Mesendoderm (in vitro differentiated cells): ENCODE measurements around the gene COA1.
A peak's percentile ranks its signal among the peaks of the same experiment; 100 is the strongest.

ENCODE experiments used
- DNase-seq: peaks from one replicate; pipeline ENCODE4 v3.0.0; 2013
- H2AK5ac ChIP-seq: 2 replicates; pipeline ENCODE4 v1.6.1; 2013; ENCODE audit warnings: low read length, inconsistent platforms
- H2BK120ac ChIP-seq: 2 replicates; pipeline ENCODE4 v1.6.1; 2013; ENCODE audit warnings: low read depth, mild to moderate bottlenecking, low read length, moderate library complexity, mixed read lengths
- H2BK15ac ChIP-seq: replicated peaks from 2 replicates; pipeline ENCODE4 v1.6.1; 2013; ENCODE audit warnings: low read depth, mild to moderate bottlenecking, moderate library complexity
- H2BK5ac ChIP-seq: 2 replicates; pipeline ENCODE4 v1.6.1; 2013; ENCODE audit warnings: low read length, inconsistent platforms
- H3K18ac ChIP-seq: 2 replicates; pipeline ENCODE4 v1.6.1; 2013; ENCODE audit warnings: mild to moderate bottlenecking, low read length, mixed read lengths
- H3K23ac ChIP-seq: one replicate; pipeline ENCODE4 v1.6.1; 2013; ENCODE audit warnings: low read length
- H3K27ac ChIP-seq: 2 replicates; pipeline ENCODE4 v1.5.1; 2013; ENCODE audit warnings: low read depth, mild to moderate bottlenecking, inconsistent platforms, low read length, moderate library complexity
- H3K27me3 ChIP-seq: 2 replicates; pipeline ENCODE4 v1.6.1; 2013; ENCODE audit warnings: low read length, control low read depth, mild to moderate bottlenecking, inconsistent platforms; ENCODE audit not compliant: insufficient read depth, poor library complexity
- H3K36me3 ChIP-seq: 2 replicates; pipeline ENCODE4 v1.6.1; 2013; ENCODE audit warnings: low read length, inconsistent platforms; ENCODE audit not compliant: control insufficient read depth, insufficient read depth
- H3K4ac ChIP-seq: one replicate; pipeline ENCODE4 v1.6.1; 2013; ENCODE audit warnings: low read depth, mild to moderate bottlenecking, low read length, moderate library complexity
- H3K4me1 ChIP-seq: 2 replicates; pipeline ENCODE4 v1.6.1; 2013; ENCODE audit warnings: low read depth, low read length, inconsistent platforms; ENCODE audit not compliant: control insufficient read depth
- H3K4me2 ChIP-seq: 2 replicates; pipeline ENCODE4 v1.6.1; 2013; ENCODE audit warnings: low read length
- H3K4me3 ChIP-seq: 2 replicates; pipeline ENCODE4 v1.5.1; 2013; ENCODE audit warnings: mild to moderate bottlenecking, low read length
- H3K56ac ChIP-seq: one replicate; pipeline ENCODE4 v1.6.1; 2013; ENCODE audit warnings: low read length
- H3K79me1 ChIP-seq: 2 replicates; pipeline ENCODE4 v1.6.1; 2013; ENCODE audit warnings: low read length, inconsistent platforms
- H3K79me2 ChIP-seq: 2 replicates; pipeline ENCODE4 v1.6.1; 2013; ENCODE audit warnings: mild to moderate bottlenecking, low read length; ENCODE audit not compliant: control insufficient read depth, insufficient read depth
- H3K9ac ChIP-seq: 2 replicates; pipeline ENCODE4 v1.6.1; 2013; ENCODE audit warnings: low read length, inconsistent platforms
- H4K5ac ChIP-seq: one replicate; pipeline ENCODE4 v1.6.1; 2013; ENCODE audit warnings: low read length
- H4K8ac ChIP-seq: one replicate; pipeline ENCODE4 v1.6.1; 2013; ENCODE audit warnings: low read depth, mild to moderate bottlenecking, control low read depth, low read length, moderate library complexity
- WGBS: extraction: QIAGEN DNeasy Blood & Tissue Kit; methylation state at CpG from one replicate; pipeline ENCODE4 v1.1.7; 2013; ENCODE audit warnings: low lambda C conversion rate, missing lambda C conversion rate; ENCODE audit not compliant: insufficient coverage; ENCODE audit errors: extremely low coverage; 5-methylcytosine and 5-hydroxymethylcytosine counted together

The COA1 gene

DNA sequence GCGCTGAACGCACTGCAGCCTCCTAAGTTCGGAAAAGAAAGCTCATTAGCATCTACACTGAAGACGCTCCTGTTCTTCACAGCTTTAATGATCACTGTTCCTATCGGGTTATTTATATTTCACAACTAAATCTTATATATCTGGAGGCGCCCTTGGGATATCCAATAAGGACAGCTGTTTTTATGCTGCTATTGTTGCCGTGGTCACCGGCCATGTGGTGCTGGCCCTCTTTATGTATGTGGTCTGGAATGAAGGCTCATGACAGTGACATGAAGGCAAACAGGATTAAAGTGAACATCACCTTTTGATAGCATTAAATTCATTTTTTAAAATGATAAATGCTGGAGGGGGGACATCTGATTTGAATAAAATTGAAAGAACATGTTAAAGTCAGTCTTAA, 38.0 kb upstream of the COA1 start:
- Histone ChIP-seq H3K79me2 (no peaks in the 10 kb centered on the region), H3K4ac (no peak overlapping the region), H3K56ac (no peak overlapping the region), H3K4me1 (peaks cover 5% of the 10 kb centered on the region), H2AK5ac (no peak overlapping the region), H2BK120ac (no peak overlapping the region), H3K4me2 (no peak overlapping the region), H4K5ac (no peak overlapping the region), H3K79me1 (no peaks in the 10 kb centered on the region), H3K27me3 (no peaks in the 10 kb centered on the region), H3K36me3 (no peaks in the 10 kb centered on the region), H3K9ac (no peak overlapping the region), H2BK15ac (no peak overlapping the region), H4K8ac (no peak overlapping the region), H2BK5ac (no peak overlapping the region), H3K4me3 (no peak overlapping the region), H3K23ac (no peak overlapping the region), H3K27ac (no peak overlapping the region), H3K18ac (no peak overlapping the region)
- DNase-seq, result no peak
- no CpG with 5 or more reads among the region's 8 CpGs for WGBS

DNA sequence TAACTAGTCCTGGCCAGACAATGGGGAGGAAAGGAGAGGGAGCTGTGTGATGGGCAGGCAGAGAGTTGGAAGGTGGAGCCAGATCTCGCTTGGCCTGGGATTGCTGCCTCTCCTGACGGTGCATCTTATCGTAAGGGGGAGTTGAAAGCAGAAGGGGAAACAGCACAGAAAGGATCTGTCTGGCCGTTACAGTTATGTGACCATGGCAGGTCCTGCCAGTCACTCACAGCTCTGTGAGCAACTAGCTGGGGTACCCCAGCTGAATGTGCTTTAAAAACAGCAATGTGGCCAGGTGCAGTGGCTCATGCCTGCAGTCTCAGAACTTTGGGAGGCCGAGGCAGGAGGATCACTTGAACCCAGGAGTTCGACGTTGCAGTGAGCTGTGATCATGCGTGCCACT, 37.2 kb upstream of the COA1 start:
- peaks cover 5% of the 10 kb centered on the region for H3K4me1 ChIP-seq
- H3K9ac ChIP-seq, result no peak overlapping the region
- no peaks in the 10 kb centered on the region for H3K79me1 ChIP-seq
- no peak overlapping the region for H2BK15ac ChIP-seq
- no peak overlapping the region for H4K8ac ChIP-seq
- H3K4ac ChIP-seq, result no peak overlapping the region
- H3K18ac ChIP-seq, result no peak overlapping the region
- H3K27me3 ChIP-seq, result no peaks in the 10 kb centered on the region
- H3K4me2 ChIP-seq, result no peak overlapping the region
- H2BK5ac ChIP-seq, result no peak overlapping the region
- H3K4me3 ChIP-seq, result no peak overlapping the region
- H4K5ac ChIP-seq, result no peak overlapping the region
- H3K27ac ChIP-seq, result no peak overlapping the region
- WGBS, result no CpG with 5 or more reads among the region's 8 CpGs
- H2AK5ac ChIP-seq, result no peak overlapping the region
- H3K23ac ChIP-seq, result no peak overlapping the region
- H3K36me3 ChIP-seq, result no peaks in the 10 kb centered on the region
- DNase-seq, result peak; percentile 51
- no peaks in the 10 kb centered on the region for H3K79me2 ChIP-seq
- no peak overlapping the region for H3K56ac ChIP-seq
- H2BK120ac ChIP-seq, result no peak overlapping the region

DNA sequence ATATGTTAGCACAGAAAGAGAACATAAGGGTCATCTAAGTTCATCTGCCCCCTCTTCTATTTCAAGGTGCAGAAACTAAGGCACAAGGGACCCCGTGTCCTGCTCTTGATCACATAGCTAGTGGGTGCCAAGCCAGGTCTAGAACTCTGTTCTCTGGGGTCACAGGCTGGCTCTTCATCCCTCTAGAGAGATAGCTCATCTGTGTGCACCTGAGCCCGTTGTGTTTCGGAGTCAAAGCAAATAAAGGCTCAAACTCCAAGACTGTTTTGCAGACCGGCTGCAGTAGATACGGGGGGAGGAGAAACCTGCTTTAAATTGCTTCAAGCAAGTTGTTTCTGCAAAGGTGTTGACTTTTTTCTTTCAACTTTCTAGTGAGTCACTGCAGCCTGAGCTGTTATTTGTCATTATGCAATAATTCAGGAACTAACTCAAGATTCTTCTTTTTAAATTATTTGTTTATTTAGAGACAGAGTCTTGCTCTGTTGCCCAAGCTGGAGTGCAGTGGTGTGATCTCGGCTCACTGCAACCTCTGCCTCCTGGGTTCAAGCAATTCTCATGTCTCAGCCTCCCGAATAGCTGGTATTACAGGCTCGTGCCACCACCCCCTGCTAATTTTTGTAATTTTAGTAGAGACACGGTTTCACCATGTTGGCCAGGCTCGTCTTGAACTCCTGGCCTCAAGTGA, 35.6 kb upstream of the COA1 start:
- Histone ChIP-seq H3K18ac (no peak overlapping the region), H3K36me3 (no peaks in the 10 kb centered on the region), H3K79me1 (no peaks in the 10 kb centered on the region), H4K8ac (no peak overlapping the region), H2BK15ac (no peak overlapping the region), H3K56ac (no peak overlapping the region), H3K27me3 (no peaks in the 10 kb centered on the region), H3K23ac (no peak overlapping the region), H3K4me2 (no peak overlapping the region), H3K4ac (peak overlapping the region; percentile 2), H4K5ac (no peak overlapping the region), H3K4me1 (peaks cover 5% of the 10 kb centered on the region), H3K9ac (no peak overlapping the region), H2AK5ac (no peak overlapping the region), H3K4me3 (no peak overlapping the region), H3K27ac (no peak overlapping the region), H2BK5ac (no peak overlapping the region), H2BK120ac (no peak overlapping the region), H3K79me2 (no peaks in the 10 kb centered on the region)
- no peak for DNase-seq
- WGBS, result no CpG with 5 or more reads among the region's 10 CpGs

DNA sequence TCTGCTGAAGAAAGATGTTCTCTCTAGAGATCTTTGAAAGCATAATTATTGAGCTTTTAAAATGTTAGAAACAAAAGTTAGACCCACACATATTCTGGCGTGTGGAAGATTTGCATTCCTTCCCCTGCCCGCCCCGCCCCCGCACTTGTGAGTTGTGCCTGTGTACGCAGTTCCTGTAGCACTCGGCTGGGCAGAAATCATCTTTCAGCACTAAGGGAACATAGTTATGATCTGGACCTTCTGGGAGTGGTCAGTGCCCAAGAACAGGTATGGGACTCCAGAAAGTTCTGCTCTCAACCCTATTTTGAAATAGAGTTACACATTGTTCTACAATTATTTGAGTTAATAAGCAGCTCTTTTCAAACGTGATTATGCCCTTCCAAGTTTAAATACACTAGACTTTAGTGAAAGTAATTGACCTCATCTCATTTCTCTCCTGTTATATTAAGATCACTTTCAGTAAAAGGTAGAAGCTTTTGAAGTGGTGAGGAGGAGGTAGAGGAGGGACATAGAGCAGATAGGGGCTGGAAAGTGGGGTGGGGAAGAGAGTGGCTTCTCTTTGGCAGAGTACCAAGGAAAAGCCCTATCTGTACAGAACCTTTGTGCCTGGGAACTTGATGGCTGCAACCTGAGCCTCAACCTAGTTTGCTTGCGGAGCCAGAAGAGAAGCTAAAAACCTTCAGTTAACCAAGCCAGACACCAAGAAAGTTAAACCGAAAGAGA, 34.9 kb upstream of the COA1 start:
- Histone ChIP-seq H3K4me2 (no peak overlapping the region), H3K56ac (no peak overlapping the region), H3K79me1 (no peaks in the 10 kb centered on the region), H3K9ac (no peak overlapping the region), H3K27ac (no peak overlapping the region), H3K4me3 (no peak overlapping the region), H3K27me3 (peaks cover 2% of the 10 kb centered on the region), H4K8ac (no peak overlapping the region), H3K18ac (no peak overlapping the region), H4K5ac (no peak overlapping the region), H2AK5ac (no peak overlapping the region), H2BK120ac (no peak overlapping the region), H3K23ac (no peak overlapping the region), H2BK15ac (no peak overlapping the region), H2BK5ac (no peak overlapping the region), H3K79me2 (no peaks in the 10 kb centered on the region), H3K36me3 (no peaks in the 10 kb centered on the region), H3K4me1 (peaks cover 5% of the 10 kb centered on the region), H3K4ac (no peak overlapping the region)
- no peak for DNase-seq
- no CpG with 5 or more reads among the region's 9 CpGs for WGBS

DNA sequence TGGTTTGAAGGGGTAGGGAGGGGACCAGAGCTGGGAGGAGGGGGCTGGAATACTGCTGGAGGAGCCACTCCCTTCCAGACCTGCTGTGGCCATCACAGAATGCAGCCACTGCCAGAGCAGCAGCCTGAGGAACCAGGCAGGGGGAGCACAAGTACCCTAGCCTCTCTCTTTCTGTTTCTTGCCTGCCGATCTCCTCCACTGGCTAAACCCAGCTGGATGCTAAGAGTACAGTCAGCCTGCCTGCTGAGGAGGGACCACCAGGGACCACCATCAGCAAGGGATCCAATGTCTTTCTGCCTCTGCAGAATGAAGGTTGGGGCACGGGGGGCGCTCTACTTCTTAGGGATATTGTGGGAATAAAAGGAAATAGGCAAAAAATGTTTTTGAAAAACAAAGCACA, 33.9 kb upstream of the COA1 start:
- Histone ChIP-seq H3K79me1 (no peaks in the 10 kb centered on the region), H3K23ac (no peak overlapping the region), H3K27ac (no peak overlapping the region), H3K9ac (no peak overlapping the region), H3K4ac (no peak overlapping the region), H3K79me2 (no peaks in the 10 kb centered on the region), H3K27me3 (peaks cover 2% of the 10 kb centered on the region), H3K4me3 (no peak overlapping the region), H2AK5ac (no peak overlapping the region), H3K4me2 (no peak overlapping the region), H4K8ac (no peak overlapping the region), H2BK15ac (no peak overlapping the region), H2BK120ac (no peak overlapping the region), H4K5ac (no peak overlapping the region), H3K4me1 (peaks cover 3% of the 10 kb centered on the region), H3K56ac (no peak overlapping the region), H3K36me3 (no peaks in the 10 kb centered on the region), H3K18ac (no peak overlapping the region), H2BK5ac (no peak overlapping the region)
- WGBS, result no CpG with 5 or more reads among the region's 3 CpGs
- peak; percentile 64 for DNase-seq
